C4-2B (cell line): ENCODE results near the gene IGDCC3.

Experiments
- H3K27ac ChIP-seq: fragments of 450-650 bp; 2 replicates; pipeline ENCODE4 v1.5.1; 2017
- ZFX ChIP-seq: fragments of 450-650 bp; IDR thresholded peaks from 2 replicates; pipeline ENCODE4 v1.6.1; 2017
- TF ChIP-seq, protein P1 (sequence below): fragments of 450-650 bp; conservative IDR thresholded peaks from 2 replicates; pipeline ENCODE4 v1.5.1; 2017; ENCODE audit warnings: mild to moderate bottlenecking

IGDCC3 gene

DNA sequence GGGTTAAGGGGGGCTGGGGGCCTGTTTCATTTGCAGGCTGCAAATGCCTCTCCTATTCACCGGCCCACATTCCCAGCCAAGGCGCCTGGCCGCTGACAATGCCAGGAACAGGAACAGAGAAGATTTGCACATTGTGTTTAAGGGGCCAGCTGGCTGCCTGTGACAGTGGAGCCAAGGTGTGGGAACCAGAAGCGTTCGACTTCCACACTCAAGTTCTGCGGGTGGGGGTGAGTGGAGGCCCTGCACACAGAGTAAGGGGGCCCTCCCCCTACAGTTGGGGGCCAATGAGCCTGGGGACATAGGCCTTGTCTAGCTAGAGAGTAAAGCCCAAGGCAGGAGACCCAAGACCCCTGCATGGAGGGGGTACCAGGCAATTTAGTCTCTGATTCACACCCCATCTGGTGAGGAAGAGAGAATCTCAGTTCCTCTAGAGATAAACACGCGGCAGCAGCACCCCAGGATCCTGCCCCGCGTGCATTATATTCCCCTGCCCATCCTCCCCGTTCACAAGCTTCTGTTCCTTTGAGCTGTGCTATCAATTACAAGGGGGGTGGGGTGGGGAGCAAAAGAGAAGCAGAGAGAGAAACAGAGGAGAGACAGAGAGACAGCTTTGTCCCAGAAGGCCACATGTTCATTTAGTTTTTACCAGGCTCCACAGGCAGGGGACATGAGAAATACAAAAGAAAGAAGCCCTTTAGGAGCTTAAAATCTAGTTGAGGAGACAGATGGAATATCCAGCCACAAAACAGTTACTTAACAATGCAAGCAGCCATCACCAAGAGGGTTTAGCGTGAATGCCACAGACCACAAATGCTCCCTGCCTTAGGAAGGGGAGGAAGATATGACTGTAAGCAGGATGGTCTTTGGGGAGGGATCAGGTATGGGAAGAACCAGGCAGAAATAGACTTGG is 9.2 kb downstream of the IGDCC3 start:
- H3K27ac ChIP-seq = no peak overlapping the region
- TF ChIP-seq, protein P1, sequence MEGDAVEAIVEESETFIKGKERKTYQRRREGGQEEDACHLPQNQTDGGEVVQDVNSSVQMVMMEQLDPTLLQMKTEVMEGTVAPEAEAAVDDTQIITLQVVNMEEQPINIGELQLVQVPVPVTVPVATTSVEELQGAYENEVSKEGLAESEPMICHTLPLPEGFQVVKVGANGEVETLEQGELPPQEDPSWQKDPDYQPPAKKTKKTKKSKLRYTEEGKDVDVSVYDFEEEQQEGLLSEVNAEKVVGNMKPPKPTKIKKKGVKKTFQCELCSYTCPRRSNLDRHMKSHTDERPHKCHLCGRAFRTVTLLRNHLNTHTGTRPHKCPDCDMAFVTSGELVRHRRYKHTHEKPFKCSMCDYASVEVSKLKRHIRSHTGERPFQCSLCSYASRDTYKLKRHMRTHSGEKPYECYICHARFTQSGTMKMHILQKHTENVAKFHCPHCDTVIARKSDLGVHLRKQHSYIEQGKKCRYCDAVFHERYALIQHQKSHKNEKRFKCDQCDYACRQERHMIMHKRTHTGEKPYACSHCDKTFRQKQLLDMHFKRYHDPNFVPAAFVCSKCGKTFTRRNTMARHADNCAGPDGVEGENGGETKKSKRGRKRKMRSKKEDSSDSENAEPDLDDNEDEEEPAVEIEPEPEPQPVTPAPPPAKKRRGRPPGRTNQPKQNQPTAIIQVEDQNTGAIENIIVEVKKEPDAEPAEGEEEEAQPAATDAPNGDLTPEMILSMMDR = no peak
- TF ChIP-seq ZFX = no peak

DNA sequence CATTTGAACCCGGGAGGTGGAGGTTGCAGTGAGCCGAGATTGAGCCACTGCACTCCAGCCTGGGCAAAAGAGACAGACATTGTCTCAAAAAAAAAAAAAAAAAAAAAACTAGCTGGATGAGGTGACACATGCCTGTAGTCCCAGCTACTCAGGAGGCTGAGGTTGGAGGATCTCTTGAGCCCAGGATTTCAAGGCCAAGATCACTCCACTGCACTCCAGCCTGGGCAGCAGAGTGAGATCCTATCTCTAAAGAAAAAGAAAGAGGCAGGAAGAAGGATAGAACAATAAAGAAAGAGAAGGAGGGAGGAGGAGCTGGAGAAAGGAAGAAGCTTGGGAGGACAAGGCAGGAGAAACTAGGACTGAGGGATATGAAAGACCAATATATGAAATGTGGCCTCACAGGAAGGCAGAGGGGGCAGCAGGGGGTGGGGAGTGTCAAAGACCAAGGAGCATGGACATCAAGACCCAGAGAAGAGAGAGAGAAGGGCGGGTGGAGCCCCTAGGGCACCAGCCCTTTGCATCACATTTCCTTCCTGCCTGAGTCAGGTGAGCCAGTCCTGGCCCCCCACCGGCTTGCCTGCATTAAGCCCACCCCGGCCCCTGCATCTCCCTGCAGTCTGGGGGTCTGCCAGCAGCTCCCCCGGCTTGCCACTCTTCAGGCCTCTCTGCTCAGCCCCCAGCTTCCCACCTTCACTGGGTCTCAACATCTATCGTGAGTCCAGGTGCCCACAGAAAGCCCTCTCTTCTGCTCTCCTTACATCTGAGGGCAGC is 11.5 kb downstream of the IGDCC3 start:
- TF ChIP-seq, protein P1 = no peak
- TF ChIP-seq ZFX = no peak
- H3K27ac ChIP-seq = no peak overlapping the region

DNA sequence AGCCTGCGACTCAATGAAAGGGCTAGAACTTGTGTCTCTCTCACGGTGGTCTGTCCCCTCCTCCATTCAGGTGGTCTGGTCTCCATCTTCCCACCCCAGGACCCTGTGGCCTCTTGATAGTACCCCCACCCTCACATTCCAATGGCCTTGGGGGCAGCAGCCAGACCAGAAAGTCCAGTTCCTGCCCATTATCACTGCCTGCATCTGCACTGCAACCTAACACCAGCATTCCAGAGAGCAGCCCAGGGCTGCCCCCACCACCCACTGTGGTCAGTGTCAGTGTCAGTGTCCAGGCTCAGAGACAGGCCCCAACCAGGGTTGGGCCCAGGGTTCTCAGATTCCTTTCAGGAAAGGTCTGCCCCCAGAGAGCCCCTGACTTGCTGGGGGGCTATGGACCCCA is 12.6 kb downstream of the IGDCC3 start:
- TF ChIP-seq ZFX = no peak
- TF ChIP-seq, protein P1 = no peak
- H3K27ac ChIP-seq = no peak overlapping the region

DNA sequence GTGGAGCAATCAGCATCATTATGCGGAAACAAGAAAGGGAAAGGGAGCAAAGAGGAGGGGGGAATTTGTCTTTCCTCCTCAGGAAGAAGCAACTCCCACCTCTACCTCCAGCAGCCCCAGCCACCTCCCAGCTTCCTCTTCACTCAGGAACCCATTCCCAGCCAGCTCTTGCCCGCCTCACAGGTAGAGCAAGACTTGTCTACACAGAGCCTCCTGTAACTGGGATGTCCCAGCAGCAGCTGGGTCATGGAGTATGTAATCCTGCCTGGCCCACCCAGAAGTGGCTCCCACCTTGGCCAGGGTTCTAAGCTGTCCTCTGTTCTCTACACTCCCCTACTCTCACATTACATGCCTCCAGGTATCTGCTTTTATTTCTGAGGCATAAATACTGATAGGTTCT is 14.0 kb downstream of the IGDCC3 start:
- H3K27ac ChIP-seq = no peak overlapping the region
- TF ChIP-seq, protein P1 = no peak
- TF ChIP-seq ZFX = no peak

DNA sequence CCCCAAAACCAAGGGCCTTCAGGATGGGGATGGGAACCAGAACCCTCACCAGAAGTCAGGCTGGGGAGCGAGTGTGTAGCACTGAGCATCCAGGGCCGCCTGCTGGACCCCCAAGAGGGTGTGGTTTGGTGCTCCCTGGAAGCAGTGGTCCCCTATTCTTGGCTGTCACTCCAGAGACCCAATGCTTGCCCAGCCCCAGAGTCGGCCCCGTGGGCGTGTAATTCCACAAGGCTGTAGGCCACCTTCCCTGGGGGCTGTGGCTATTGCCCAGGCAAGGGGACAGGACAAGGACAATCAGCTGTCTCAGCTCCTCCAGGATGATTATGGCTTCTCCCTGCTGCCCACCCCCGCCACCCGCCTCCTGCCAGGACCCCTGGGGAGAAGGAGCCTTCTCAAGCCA is 14.5 kb downstream of the IGDCC3 start:
- TF ChIP-seq ZFX = no peak
- TF ChIP-seq, protein P1 = no peak

DNA sequence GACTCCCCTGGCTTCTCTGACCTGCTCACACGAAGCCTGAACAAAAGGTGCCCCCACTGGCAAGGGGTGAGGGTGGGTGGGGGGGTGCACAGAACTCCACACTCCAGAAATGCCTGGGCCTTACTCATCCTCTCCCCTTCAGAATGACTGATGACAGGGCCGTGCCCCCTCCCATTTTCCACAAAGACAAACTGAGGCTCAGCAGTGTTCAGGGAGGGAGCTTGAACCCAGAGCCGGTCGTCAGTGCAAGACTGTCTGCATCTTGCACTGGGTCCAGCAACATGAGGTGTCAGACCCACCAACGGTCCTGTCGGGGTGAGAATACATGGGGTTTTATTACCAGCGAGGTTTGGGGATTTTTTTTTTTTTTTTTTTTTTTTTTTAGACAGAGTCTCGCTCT is 15.3 kb downstream of the IGDCC3 start:
- H3K27ac ChIP-seq = no peak overlapping the region
- TF ChIP-seq ZFX = no peak
- TF ChIP-seq, protein P1 = no peak

More for the DNA sequence above, 14.5 kb downstream of the IGDCC3 start:
- H3K27ac ChIP-seq = no peak overlapping the region
